Cardiac septum (tissue), 1 donor: ENCODE data around the gene MORN3. TPM values are rescaled to one million over a fixed set of nuclear protein-coding genes. Genes with fewer than 3 reads are reported as not detected.
"Not testable (repeated sequence)": the region's sequence is repeated elsewhere in the genome, so short reads cannot be mapped to it uniquely, and the experiment has no call there.

ENCODE experiments used
- DNase-seq: peaks from one replicate; pipeline ENCODE4 v3.0.0-alpha.2; 2020; ENCODE audit warnings: low spot score
- intact Hi-C: fragments of 100-400 bp; cut with DNase I; formaldehyde crosslinking; loops from one replicate; pipeline ENCODE4 v1.14.0; 2022
- total RNA-seq: library from RNA; stranded (reverse); fragmentation: NEBNext Ultra II Directional; extraction: Animal tissue kit (Norgen Biotek cat#: 25700); gene quantifications from one replicate; pipeline ENCODE4 v1.2.1, GENCODE V29; 2021
- donor health status: DM: no; HTN: no; CAD: no.

The MORN3 gene
- total RNA-seq, 1 donor from 2014 or later = 0.08 TPM

- intact Hi-C loops = no loop called here
- DNase-seq = no peak
Observed at GRCh38 chr12:121652767-121653497, 16.5 kb downstream of the MORN3 start.

GRCh38 chr12:121651320-121651719, 18.1 kb downstream of the MORN3 start:
- intact Hi-C loops = no loop called here
- DNase-seq = no peak

GRCh38 chr12:121649819-121650353, 19.6 kb downstream of the MORN3 start:
- DNase-seq = no peak
- intact Hi-C loops = no loop called here

- DNase-seq = no peak
- intact Hi-C loops = no loop called here
Observed at GRCh38 chr12:121649322-121649721, 20.1 kb downstream of the MORN3 start.

- DNase-seq = no peak
- intact Hi-C loops = no loop called here
Observed at GRCh38 chr12:121648458-121649028, 20.9 kb downstream of the MORN3 start.

- intact Hi-C loops = no loop called here
- DNase-seq = no peak
Observed at GRCh38 chr12:121641343-121641630, 28.2 kb downstream of the MORN3 start.

GRCh38 chr12:121638298-121639202, 30.9 kb downstream of the MORN3 start:
- intact Hi-C loops = no loop called here
- DNase-seq = no peak

GRCh38 chr12:121637231-121637914, 32.1 kb downstream of the MORN3 start:
- DNase-seq = peak; percentile 87
- intact Hi-C loops = no loop called here

- intact Hi-C loops = no loop called here
- DNase-seq = no peak
Observed at GRCh38 chr12:121634836-121635235, 34.6 kb downstream of the MORN3 start.

GRCh38 chr12:121633833-121634196, 35.6 kb downstream of the MORN3 start:
- intact Hi-C loops, DNase-seq: not testable (repeated sequence)

GRCh38 chr12:121632069-121632970, 37.1 kb downstream of the MORN3 start:
- intact Hi-C loops = no loop called here
- no peak for DNase-seq

- intact Hi-C loops = no loop called here
- DNase-seq = no peak
Observed at GRCh38 chr12:121630791-121631355, 38.6 kb downstream of the MORN3 start.

GRCh38 chr12:121628536-121628935, 40.9 kb downstream of the MORN3 start:
- intact Hi-C loops = loop anchor here (5.0 kb wide), 3 partner anchors 54 to 169 kb away; no protein-coding TSS in a partner anchor
- DNase-seq = no peak

- intact Hi-C loops = loop anchor here (5.0 kb wide), 3 partner anchors 54 to 169 kb away; no protein-coding TSS in a partner anchor
- no peak for DNase-seq
Observed at GRCh38 chr12:121628037-121628436, 41.4 kb downstream of the MORN3 start.

GRCh38 chr12:121626853-121627640, 42.4 kb downstream of the MORN3 start:
- peak; percentile 77 for DNase-seq
- intact Hi-C loops = loop anchor here (2.0 to 5.0 kb wide), 5 partner anchors 46 to 170 kb away; partner anchors contain the start of gene KDM2B

GRCh38 chr12:121626087-121626852, 43.2 kb downstream of the MORN3 start, which contains the start of gene ORAI1:
TSS of gene ORAI1 (plus strand) at chr12:121626530.
- intact Hi-C loops = loop anchor here (2.0 to 5.0 kb wide), 5 partner anchors 45 to 171 kb away; partner anchors contain the start of gene KDM2B
- peak; percentile 99 for DNase-seq
